GM18508 (cell line): ENCODE data around the gene ANTXRL.
A peak's percentile ranks its signal among the peaks of the same experiment; 100 is the strongest.
"Not testable (repeated sequence)": the region's sequence is repeated elsewhere in the genome, so short reads cannot be mapped to it uniquely, and the experiment has no call there.

Experiments
- ATAC-seq: cut with Tn5 transposase; IDR thresholded peaks from one replicate; pipeline ENCODE4 v1.9.1; 2021; ENCODE audit warnings: moderate number of reproducible peaks; ENCODE audit not compliant: insufficient read depth, unreplicated experiment

The ANTXRL gene

DNA sequence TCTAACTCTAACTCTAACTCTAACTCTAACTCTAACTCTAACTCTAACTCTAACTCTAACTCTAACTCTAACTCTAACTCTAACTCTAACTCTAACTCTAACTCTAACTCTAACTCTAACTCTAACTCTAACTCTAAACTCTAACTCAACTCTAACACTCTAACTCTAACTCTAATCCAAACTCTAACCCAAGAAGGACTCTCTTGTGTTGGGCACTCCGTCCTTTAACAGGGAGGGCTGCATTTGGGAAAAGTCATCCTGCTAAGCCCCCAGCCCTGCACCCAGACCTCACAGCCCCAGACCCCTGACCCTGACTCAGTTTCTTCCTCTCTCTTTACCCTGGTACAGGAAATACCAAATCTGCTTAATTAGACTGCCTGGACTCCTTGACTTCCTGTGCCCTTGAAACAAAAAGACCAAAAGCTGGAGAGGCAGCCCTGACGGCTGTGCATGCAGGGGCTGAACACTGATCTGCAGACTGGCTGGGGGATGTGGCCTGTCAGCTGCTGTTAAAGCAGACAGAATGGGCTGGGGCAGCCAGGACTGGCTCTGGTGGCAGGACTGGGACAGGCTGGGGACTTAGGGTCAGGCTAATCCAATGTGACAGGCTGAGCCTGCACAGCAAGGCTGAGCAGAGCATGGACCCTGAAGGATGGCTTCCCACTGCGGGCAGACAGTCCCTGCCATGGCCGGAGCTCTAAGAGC is 14.8 kb upstream of the ANTXRL start:
- not testable (repeated sequence) for ATAC-seq

DNA sequence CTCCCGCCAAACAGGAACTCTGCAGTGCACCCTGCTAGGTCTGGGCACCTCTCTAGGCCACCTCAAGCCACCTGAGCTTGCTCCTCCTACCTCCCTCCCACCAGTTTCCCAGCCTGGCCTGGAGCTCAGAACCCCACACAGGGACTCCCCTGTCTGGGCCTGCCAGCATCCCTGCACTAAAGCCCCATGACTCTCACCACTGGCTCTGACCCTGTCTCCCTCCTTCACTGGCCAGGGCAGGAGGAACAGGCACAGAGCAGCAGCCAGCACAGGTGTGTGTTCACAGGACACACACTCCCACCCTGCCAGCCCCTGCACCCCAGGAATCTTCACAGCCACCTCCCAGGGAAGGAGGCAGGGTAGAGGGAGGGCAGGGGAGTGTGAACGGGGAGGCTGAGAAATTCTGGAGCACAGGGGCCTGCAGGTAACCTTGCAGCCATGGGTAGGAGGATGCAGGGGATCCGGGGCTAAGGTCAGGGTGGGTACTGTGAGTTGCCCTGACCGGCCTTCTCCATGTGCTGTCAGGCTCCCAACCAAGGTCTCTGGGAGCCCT is 13.9 kb upstream of the ANTXRL start:
- ATAC-seq, result no peak

DNA sequence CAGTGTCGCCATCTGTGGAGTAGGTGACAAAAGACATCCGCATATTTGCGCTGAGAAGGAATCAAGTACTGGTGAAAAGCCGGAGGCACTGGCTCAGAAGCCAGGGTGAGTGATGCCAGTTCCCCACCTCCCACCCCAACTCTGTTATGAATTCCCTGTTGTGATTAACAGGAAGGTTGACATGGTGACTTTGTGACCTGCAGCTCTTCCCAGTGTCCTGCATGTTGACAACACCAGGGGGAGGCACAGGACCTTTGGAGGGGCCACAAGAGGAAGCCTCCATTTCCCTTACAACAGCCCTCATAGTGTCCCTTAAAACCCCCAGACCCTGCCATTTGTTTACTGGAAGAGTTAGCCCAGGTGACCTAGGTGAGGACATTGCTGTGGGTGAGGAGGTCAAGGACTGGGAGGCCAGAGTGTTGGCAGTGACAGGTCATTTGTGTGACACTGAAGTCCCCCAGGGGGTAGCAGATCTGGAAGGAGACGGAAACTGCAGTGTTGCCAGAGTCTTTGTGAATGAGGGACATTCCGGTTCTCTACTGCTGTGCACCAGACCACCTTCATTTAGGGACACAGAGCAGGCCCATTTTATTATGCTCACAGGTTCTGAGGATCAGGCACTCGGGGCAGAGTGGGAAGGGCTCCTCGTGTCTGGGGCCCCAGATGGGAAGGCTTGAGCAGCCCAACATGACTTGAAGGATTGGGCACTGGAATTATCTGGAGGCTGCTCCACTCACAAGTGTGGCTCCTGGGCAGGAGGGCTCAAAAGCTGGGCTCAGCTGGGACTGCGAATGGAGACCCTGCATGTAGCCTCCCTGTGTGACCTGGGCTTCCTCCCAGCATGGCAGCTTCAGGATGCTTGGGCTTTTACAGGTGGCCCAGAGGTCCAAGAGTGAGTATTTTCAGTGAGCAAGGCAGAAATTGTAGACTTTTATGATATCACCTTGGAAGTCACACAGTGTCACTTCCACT is 13.0 kb upstream of the ANTXRL start:
- no peak for ATAC-seq

GRCh38 chr10:46277840-46278239 is 9.0 kb upstream of the ANTXRL start:
- no peak for ATAC-seq

- not testable (repeated sequence) for ATAC-seq
Measured at GRCh38 chr10:46282421-46282831, 4.4 kb upstream of the ANTXRL start.

- ATAC-seq, result no peak
Measured at GRCh38 chr10:46282842-46283574, 3.8 kb upstream of the ANTXRL start.

- no peak for ATAC-seq
Measured at GRCh38 chr10:46283580-46284285, 3.1 kb upstream of the ANTXRL start.

DNA sequence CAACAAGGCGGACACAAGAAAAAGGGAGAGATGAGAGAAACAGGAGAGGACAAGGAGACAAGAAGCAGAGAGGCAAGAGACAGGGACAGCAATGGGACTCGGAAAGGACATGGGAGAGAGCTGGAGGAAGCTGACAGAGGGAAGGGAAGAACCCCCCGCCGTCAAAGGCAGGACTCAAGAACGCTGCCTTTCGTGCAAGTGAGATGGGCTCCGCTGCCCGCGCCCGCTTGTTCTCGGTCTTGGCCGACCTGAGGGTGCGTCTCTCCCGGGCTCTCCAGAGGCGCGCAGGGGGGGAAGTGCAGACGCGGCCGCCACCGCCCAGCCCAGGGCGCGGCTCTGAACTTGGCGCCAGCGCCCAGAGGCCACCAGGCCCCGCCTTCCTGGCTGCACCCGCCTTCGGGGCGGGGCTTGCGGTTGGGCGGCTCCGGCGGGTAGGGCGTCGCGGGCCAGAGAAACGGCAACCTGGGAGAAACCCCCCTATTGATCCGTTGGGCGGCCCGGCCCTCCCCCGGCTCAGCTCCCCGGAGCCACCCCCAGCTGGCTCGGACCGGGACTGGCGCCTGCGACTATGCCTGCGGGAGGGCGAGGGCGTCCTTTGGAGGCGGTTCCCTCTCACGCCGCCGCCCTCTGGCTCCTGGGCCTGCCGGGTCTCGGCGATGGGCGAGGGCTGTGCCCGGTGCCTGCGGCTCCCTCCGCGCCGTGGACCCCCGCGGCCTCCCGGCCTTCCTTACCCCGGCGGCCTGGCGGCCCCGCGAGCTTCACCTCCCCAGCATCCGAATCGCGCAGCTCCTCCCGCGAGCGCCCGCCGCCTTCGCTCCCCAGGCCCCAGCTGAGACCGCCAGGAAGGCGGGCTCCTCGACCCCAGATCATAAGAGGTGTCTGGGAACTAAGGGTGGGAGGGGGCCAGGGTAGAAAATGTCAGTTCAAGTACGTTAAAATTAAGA is 2.2 kb upstream of the ANTXRL start:
- peak; percentile 63 for ATAC-seq

- no peak for ATAC-seq
Measured at GRCh38 chr10:46285300-46285699, 1.5 kb upstream of the ANTXRL start.

DNA sequence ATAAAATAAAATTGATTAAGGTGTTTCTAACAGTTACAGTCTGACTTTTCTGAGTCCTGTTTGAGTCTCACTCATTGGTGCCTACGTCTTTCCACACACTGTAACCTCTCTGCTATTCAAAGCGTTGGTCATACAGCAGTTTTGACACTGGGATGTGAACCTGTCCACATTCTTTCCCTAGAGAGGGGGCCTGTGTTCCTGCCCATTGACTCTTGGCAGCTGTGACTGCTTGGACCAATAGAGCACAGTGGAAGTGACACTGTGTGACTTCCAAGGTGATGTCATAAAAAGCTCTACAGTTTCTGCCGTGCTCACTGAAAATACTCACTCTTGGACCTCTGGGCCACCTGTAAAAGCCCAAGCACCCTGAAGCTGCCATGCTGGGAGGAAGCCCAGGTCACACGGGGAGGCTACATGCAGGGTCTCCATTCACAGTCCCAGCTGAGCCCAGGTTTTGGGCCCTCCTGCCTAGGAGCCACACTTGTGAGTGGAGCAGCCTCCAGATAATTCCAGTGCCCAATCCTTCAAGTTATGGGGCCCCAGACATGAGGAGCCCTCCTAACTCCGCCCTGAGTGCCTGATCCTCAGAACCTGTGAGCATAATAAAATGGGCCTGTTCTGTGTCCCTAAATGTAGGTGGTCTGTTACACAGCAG is 704 bp upstream of the ANTXRL start:
- no peak for ATAC-seq

DNA sequence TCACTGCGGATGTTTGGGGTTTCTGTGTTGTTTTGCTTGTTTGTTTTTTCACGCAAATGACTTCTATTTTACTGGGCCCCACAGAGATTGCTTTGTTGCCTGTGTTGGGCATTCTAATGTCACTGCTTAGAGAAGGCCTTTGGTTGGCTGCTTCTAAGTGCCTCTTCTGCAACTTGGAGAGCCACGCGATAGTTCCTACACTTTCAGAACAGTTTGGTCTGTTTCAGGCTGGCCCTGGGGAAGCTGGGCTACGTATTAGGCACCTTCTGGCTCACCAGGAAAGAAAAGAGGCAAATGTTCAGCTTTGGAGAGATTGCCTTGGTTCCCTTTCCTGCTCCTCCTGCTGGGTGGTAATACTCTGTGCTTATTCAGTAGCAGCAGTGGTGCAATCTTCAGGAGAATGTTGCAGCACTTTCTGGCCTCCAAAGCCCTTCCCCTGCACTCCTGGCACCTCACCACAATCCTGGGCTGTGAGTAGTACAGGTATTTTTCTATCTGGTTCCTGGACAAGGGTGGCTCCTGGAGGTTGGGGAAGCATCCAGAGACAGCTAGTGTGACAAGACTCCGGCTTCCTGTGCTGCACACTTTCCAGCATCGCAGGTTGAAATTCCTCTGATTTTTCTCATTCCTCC is 1.2 kb downstream of the ANTXRL start:
- ATAC-seq, result no peak

- ATAC-seq, result no peak
Measured at GRCh38 chr10:46288601-46289206, 1.9 kb downstream of the ANTXRL start.

- no peak for ATAC-seq
Measured at GRCh38 chr10:46289209-46289810, 2.5 kb downstream of the ANTXRL start.

- no peak for ATAC-seq
Measured at GRCh38 chr10:46290101-46290886, 3.5 kb downstream of the ANTXRL start.

DNA sequence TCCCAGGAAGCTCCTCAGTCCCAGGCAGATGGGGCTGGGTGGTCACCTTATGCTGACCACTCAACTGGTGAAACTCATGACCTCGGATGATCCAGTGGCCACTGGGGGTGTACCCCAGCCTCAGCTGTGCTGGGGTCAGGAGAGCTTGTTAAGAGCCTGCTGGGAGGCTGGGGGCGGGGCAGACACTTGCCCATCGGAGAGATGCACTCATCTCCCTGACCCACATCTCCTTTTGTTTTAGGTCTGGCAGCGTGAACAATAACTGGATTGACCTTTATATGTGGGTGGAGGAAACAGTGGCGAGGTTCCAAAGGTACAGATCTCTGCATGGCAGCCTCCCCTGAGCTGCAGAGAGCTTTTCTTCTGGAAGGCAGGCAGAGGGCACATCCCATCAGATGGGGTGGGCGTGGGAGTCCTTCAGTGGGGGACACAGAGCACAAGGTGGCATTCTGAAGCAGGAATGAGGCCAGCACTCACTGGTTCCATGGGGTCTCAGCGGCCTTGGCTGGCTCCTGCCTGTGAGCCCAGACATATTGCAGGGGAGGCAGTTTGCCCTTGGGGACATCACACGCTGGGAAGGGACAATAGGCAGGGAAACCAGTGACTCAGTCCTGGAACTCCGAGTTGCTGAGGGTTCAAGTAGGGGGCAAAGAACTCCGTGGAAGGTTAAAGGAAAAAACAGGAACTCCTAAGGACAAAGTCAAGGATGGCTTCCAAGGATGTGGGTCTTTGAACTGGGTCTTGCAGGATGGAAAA is 5.2 kb downstream of the ANTXRL start:
- no peak for ATAC-seq
